ENCODE results near the gene PPFIA4.
"Not testable (repeated sequence)": the region's sequence is repeated elsewhere in the genome, so short reads cannot be mapped to it uniquely, and the experiment has no call there.

PPFIA4 gene

GRCh38 chr1:203017692-203018091 is 8.6 kb upstream of the PPFIA4 start:
- DNase-seq, result no peak

GRCh38 chr1:203022855-203023254 is 3.4 kb upstream of the PPFIA4 start:
- not testable (repeated sequence) for DNase-seq

GRCh38 chr1:203025686-203026030 is 633 bp upstream of the PPFIA4 start:
- no peak for DNase-seq

GRCh38 chr1:203026666-203027663 is 674 bp downstream of the PPFIA4 start:
- no peak for DNase-seq

- no peak for DNase-seq
Measured at GRCh38 chr1:203028067-203028783, 1.9 kb downstream of the PPFIA4 start.

- DNase-seq, result no peak
Measured at GRCh38 chr1:203028784-203029553, 2.7 kb downstream of the PPFIA4 start.

- no peak for DNase-seq
Measured at GRCh38 chr1:203031467-203031866, 5.2 kb downstream of the PPFIA4 start.

- no peak for DNase-seq
Measured at GRCh38 chr1:203033287-203033686, 7.0 kb downstream of the PPFIA4 start.

GRCh38 chr1:203033917-203034316 is 7.6 kb downstream of the PPFIA4 start:
- DNase-seq, result no peak

- DNase-seq, result no peak
Measured at GRCh38 chr1:203034422-203035110, 8.3 kb downstream of the PPFIA4 start.

GRCh38 chr1:203035111-203036000 is 9.1 kb downstream of the PPFIA4 start:
- no peak for DNase-seq

GRCh38 chr1:203036135-203036534 is 9.8 kb downstream of the PPFIA4 start:
- DNase-seq, result no peak

GRCh38 chr1:203036537-203036936 is 10.2 kb downstream of the PPFIA4 start:
- no peak for DNase-seq

- DNase-seq, result no peak
Measured at GRCh38 chr1:203037509-203038190, 11.4 kb downstream of the PPFIA4 start.

GRCh38 chr1:203038217-203038741 is 12.0 kb downstream of the PPFIA4 start:
- no peak for DNase-seq

- peak; percentile 42 for DNase-seq
Measured at GRCh38 chr1:203038891-203039608, 12.8 kb downstream of the PPFIA4 start.

GRCh38 chr1:203039609-203040512 is 13.6 kb downstream of the PPFIA4 start:
- DNase-seq, result no peak

GRCh38 chr1:203040513-203041275 is 14.4 kb downstream of the PPFIA4 start:
- no peak for DNase-seq

All from NCI-H1048 (cell line).